OCI-LY7 (cell line): ENCODE data around the gene GYPC. TPM values are rescaled to one million over a fixed set of nuclear protein-coding genes. Genes with fewer than 3 reads are reported as not detected.

ENCODE experiments used
- BruUV-seq: library from RNA; stranded (reverse); fragments of 400-500 nt; replicated peaks from 2 replicates; lab custom pipeline; 2021; lab: Mats Ljungman, UMichigan
- CTCF ChIA-PET: fragments of 300-600 bp; sonication (Branson Sonifier 250); formaldehyde crosslinking; loops from one replicate; lab custom pipeline; 2022; ENCODE audit warnings: antibody characterized with exemption; ENCODE audit not compliant: unreplicated experiment; lab: Charles Lee
- POLR2A ChIA-PET: fragments of 300-600 bp; sonication (Branson Sonifier 250); formaldehyde crosslinking; loops from one replicate; lab custom pipeline; 2022; ENCODE audit warnings: antibody characterized with exemption; lab: Charles Lee
- DNase-seq: peaks from one replicate; pipeline ENCODE4 v3.0.0-alpha.2; 2015; ENCODE audit warnings: low spot score
- H2AFZ ChIP-seq: fragments of 200-600 bp; sonication (generic), shearing (Covaris generic); 2 replicates; pipeline ENCODE4 v1.6.1; 2014; ENCODE audit warnings: mild to moderate bottlenecking, antibody characterized with exemption, low read length, moderate library complexity
- H3K27ac ChIP-seq: fragments of 200-600 bp; sonication (generic); 2 replicates; pipeline ENCODE4 v1.5.1; 2014; ENCODE audit warnings: mixed run types, low read depth, mild to moderate bottlenecking, moderate library complexity, low read length, inconsistent platforms; ENCODE audit not compliant: poor library complexity, severe bottlenecking
- H3K36me3 ChIP-seq: fragments of 200-600 bp; sonication (generic); 2 replicates; pipeline ENCODE4 v1.6.1; 2014; ENCODE audit warnings: mild to moderate bottlenecking, antibody characterized with exemption, low read length, moderate library complexity, mixed read lengths; ENCODE audit not compliant: insufficient read depth
- H3K4me1 ChIP-seq: fragments of 200-600 bp; sonication (generic); 2 replicates; pipeline ENCODE4 v1.5.1; 2014; ENCODE audit warnings: mild to moderate bottlenecking, low read length; ENCODE audit not compliant: insufficient read depth, poor library complexity, severe bottlenecking
- H3K4me2 ChIP-seq: fragments of 200-600 bp; sonication (generic); 2 replicates; pipeline ENCODE4 v1.6.1; 2014; ENCODE audit warnings: mild to moderate bottlenecking, low read length
- H3K4me3 ChIP-seq: fragments of 200-600 bp; sonication (generic); 2 replicates; pipeline ENCODE4 v1.5.1; 2014; ENCODE audit warnings: mild to moderate bottlenecking, low read depth, low read length; ENCODE audit not compliant: poor library complexity, severe bottlenecking
- H3K79me2 ChIP-seq: fragments of 200-600 bp; sonication (generic); 2 replicates; pipeline ENCODE4 v1.6.1; 2016; ENCODE audit warnings: low read depth, mild to moderate bottlenecking, low read length, moderate library complexity, mixed read lengths; ENCODE audit not compliant: insufficient read depth
- H3K9me2 ChIP-seq: fragments of 200-600 bp; sonication (generic); 2 replicates; pipeline ENCODE4 v1.6.1; 2016; ENCODE audit warnings: mild to moderate bottlenecking, low read length, mixed read lengths; ENCODE audit not compliant: insufficient read depth
- H3K9me3 ChIP-seq: fragments of 200-600 bp; sonication (generic); 2 replicates; pipeline ENCODE4 v1.6.1; 2014; ENCODE audit warnings: mild to moderate bottlenecking, mixed run types, low read length, mixed read lengths
- H4K20me1 ChIP-seq: fragments of 200-600 bp; sonication (generic); 2 replicates; pipeline ENCODE4 v1.6.1; 2014; ENCODE audit warnings: mild to moderate bottlenecking, antibody characterized with exemption, low read length, moderate library complexity, mixed read lengths; ENCODE audit not compliant: insufficient read depth
- CTCF ChIP-seq: fragments of 200-600 bp; sonication (generic); conservative IDR thresholded peaks from 2 replicates; pipeline ENCODE4 v1.5.1; 2014; ENCODE audit warnings: mild to moderate bottlenecking, antibody characterized with exemption, low read length, moderate library complexity, mixed read lengths
- EZH2phosphoT487 ChIP-seq: fragments of 200-600 bp; sonication (generic); IDR thresholded peaks from 2 replicates; pipeline ENCODE4 v1.6.1; 2018; ENCODE audit warnings: low read depth, borderline replicate concordance, mild to moderate bottlenecking, mixed run types, antibody characterized with exemption, low read length, moderate library complexity, mixed read lengths
- intact Hi-C: fragments of 100-400 bp; cut with micrococcal nuclease; formaldehyde crosslinking; loops from one replicate; pipeline ENCODE4 v1.10.0; 2022; ENCODE audit not compliant: unreplicated experiment
- total RNA-seq, 2 experiments: library from RNA; depleted of rRNA in 1 of 2; stranded (reverse); fragments of >200 nt in 1 of 2; shearing (Covaris generic) in 1 of 2; gene quantifications; 2 replicates each; pipeline ENCODE4 v1.2.3, GENCODE V29; 2014 to 2022

The GYPC gene
- total RNA-seq, 2 experiments from 2014 or later, result 96.4 to 154 TPM

GRCh38 chr2:126722081-126722480, 66.1 kb downstream of the GYPC start:
- Histone ChIP-seq H3K79me2 (no peaks in the 10 kb centered on the region), H3K9me2 (no peaks in the 10 kb centered on the region), H3K36me3 (no peaks in the 10 kb centered on the region), H4K20me1 (no peaks in the 10 kb centered on the region), H2AFZ (no peak overlapping the region), H3K27ac (no peak overlapping the region), H3K9me3 (peaks cover 7% of the 10 kb centered on the region; the same call in 1 of the 2 replicates), H3K4me2 (no peak overlapping the region), H3K4me1 (no peaks in the 10 kb centered on the region), H3K4me3 (no peak overlapping the region)
- no peak for DNase-seq
- BruUV-seq, result no TSS peak
- CTCF ChIA-PET, result no interaction called here
- intact Hi-C loops, result no loop called here
- TF ChIP-seq EZH2phosphoT487, result no peak
- no peak for TF ChIP-seq CTCF
- POLR2A ChIA-PET, result no interaction called here

GRCh38 chr2:126722546-126722945, 66.6 kb downstream of the GYPC start:
- no peak for DNase-seq
- CTCF ChIA-PET, result no interaction called here
- H3K79me2 ChIP-seq, result no peaks in the 10 kb centered on the region
- H3K4me2 ChIP-seq, result no peak overlapping the region
- TF ChIP-seq CTCF, result no peak
- TF ChIP-seq EZH2phosphoT487, result no peak
- H4K20me1 ChIP-seq, result no peaks in the 10 kb centered on the region
- POLR2A ChIA-PET, result no interaction called here
- intact Hi-C loops, result no loop called here
- no peaks in the 10 kb centered on the region for H3K36me3 ChIP-seq
- H3K4me1 ChIP-seq, result no peaks in the 10 kb centered on the region
- no peak overlapping the region for H2AFZ ChIP-seq
- no peak overlapping the region for H3K27ac ChIP-seq
- no TSS peak for BruUV-seq
- no peaks in the 10 kb centered on the region for H3K9me2 ChIP-seq
- H3K9me3 ChIP-seq, result peaks cover 7% of the 10 kb centered on the region; the same call in 1 of the 2 replicates
- H3K4me3 ChIP-seq, result no peak overlapping the region

- Histone ChIP-seq H3K4me1 (no peaks in the 10 kb centered on the region), H3K27ac (no peak overlapping the region), H3K36me3 (no peaks in the 10 kb centered on the region), H3K9me3 (peaks cover 7% of the 10 kb centered on the region; the same call in 1 of the 2 replicates), H2AFZ (no peak overlapping the region), H4K20me1 (no peaks in the 10 kb centered on the region), H3K79me2 (no peaks in the 10 kb centered on the region), H3K4me2 (no peak overlapping the region), H3K9me2 (no peaks in the 10 kb centered on the region), H3K4me3 (no peak overlapping the region)
- intact Hi-C loops, result no loop called here
- TF ChIP-seq EZH2phosphoT487, result no peak
- no peak for TF ChIP-seq CTCF
- POLR2A ChIA-PET, result no interaction called here
- no peak for DNase-seq
- BruUV-seq, result no TSS peak
- CTCF ChIA-PET, result no interaction called here
Observed at GRCh38 chr2:126723281-126723815, 67.4 kb downstream of the GYPC start.
